ENCODE measurements around the gene CACNG6. TPM values are rescaled to one million over a fixed set of nuclear protein-coding genes. Genes with fewer than 3 reads are reported as not detected.

Gene CACNG6
- total RNA-seq, 1 donor from 2014 or later, result 0.27 TPM

GRCh38 chr19:54009440-54009839 is 18.0 kb downstream of the CACNG6 start:
- H3K27me3 Mint-ChIP-seq, result peaks cover 26% of the 10 kb centered on the region
- TF ChIP-seq CTCF (conservative IDR thresholded peaks at IDR 0.05), result no peak
- no peaks in the 10 kb centered on the region for H3K9me3 Mint-ChIP-seq
- H3K36me3 Mint-ChIP-seq, result no peaks in the 10 kb centered on the region
- H3K4me3 Mint-ChIP-seq, result no peak overlapping the region
- no peaks in the 10 kb centered on the region for H3K4me1 Mint-ChIP-seq (ENCODE audit: unreplicated experiment)
- DNase-seq (ENCODE audit: extremely low spot score, unreplicated experiment), result no peak
- no peak overlapping the region for H3K27ac Mint-ChIP-seq

DNA sequence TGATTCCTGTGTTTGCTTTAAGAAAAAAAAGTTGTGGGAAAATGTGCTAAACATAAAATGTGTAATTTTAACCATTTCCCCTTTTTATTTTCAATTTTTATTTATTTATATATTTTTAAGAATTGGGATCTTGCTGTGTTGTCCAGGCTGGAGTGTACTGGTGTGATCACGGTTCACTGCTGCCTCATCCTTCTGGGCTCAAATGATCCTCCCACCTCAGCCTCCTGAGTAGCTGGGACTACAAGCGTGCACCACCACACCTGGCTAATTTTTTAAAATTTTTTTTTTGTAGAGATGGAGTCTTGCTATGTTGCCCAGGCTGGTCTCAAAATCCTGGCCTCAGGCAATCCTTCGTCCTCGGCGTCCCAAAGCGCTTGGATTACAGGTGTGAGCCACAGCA is 19.0 kb downstream of the CACNG6 start:
- no peak for DNase-seq (ENCODE audit: extremely low spot score, unreplicated experiment)
- no peak for TF ChIP-seq CTCF (conservative IDR thresholded peaks at IDR 0.05)
- Mint-ChIP-seq H3K27ac (no peak overlapping the region), H3K4me1 (ENCODE audit: unreplicated experiment) (no peaks in the 10 kb centered on the region), H3K27me3 (peaks cover 31% of the 10 kb centered on the region), H3K36me3 (no peaks in the 10 kb centered on the region), H3K9me3 (no peaks in the 10 kb centered on the region), H3K4me3 (no peak overlapping the region)

- Mint-ChIP-seq H3K4me3 (no peak overlapping the region), H3K4me1 (ENCODE audit: unreplicated experiment) (no peaks in the 10 kb centered on the region), H3K36me3 (no peaks in the 10 kb centered on the region), H3K9me3 (no peaks in the 10 kb centered on the region), H3K27me3 (peaks cover 31% of the 10 kb centered on the region), H3K27ac (no peak overlapping the region)
- TF ChIP-seq CTCF (conservative IDR thresholded peaks at IDR 0.05), result no peak
- no peak for DNase-seq (ENCODE audit: extremely low spot score, unreplicated experiment)
Observed at GRCh38 chr19:54011507-54012211, 20.2 kb downstream of the CACNG6 start.

- no peak for TF ChIP-seq CTCF (conservative IDR thresholded peaks at IDR 0.05)
- Mint-ChIP-seq H3K4me3 (no peak overlapping the region), H3K27ac (no peak overlapping the region), H3K4me1 (ENCODE audit: unreplicated experiment) (no peaks in the 10 kb centered on the region), H3K27me3 (peaks cover 21% of the 10 kb centered on the region), H3K9me3 (no peaks in the 10 kb centered on the region), H3K36me3 (no peaks in the 10 kb centered on the region)
- no peak for DNase-seq (ENCODE audit: extremely low spot score, unreplicated experiment)
Observed at GRCh38 chr19:54013866-54014265, 22.4 kb downstream of the CACNG6 start.

- Mint-ChIP-seq H3K4me3 (no peak overlapping the region), H3K27ac (no peak overlapping the region), H3K4me1 (ENCODE audit: unreplicated experiment) (no peaks in the 10 kb centered on the region)
Observed at GRCh38 chr19:54014920-54015560, 23.6 kb downstream of the CACNG6 start.

More at GRCh38 chr19:54014920-54015560, 23.6 kb downstream of the CACNG6 start:
- no peak for DNase-seq (ENCODE audit: extremely low spot score, unreplicated experiment)
- Mint-ChIP-seq H3K9me3 (no peaks in the 10 kb centered on the region), H3K36me3 (no peaks in the 10 kb centered on the region), H3K27me3 (peaks cover 21% of the 10 kb centered on the region)
- no peak for TF ChIP-seq CTCF (conservative IDR thresholded peaks at IDR 0.05)
